ENCODE measurements around the gene ZC3H13. TPM values are rescaled to one million over a fixed set of nuclear protein-coding genes. Genes with fewer than 3 reads are reported as not detected.
"Not testable (repeated sequence)": the region's sequence is repeated elsewhere in the genome, so short reads cannot be mapped to it uniquely, and the experiment has no call there.

The ZC3H13 gene
- total RNA-seq, 1 donor, result 21.2 TPM

GRCh38 chr13:46004491-46004890 lies 48.1 kb downstream of the ZC3H13 start:
- H3K4me3 ChIP-seq (ENCODE audit: low read depth, low read length), result no peak overlapping the region
- no peak for TF ChIP-seq CTCF (IDR thresholded peaks at IDR 0.05; ENCODE audit: insufficient read depth, low read depth, low read length)
- DNase-seq (ENCODE audit: low read depth), result no peak

- TF ChIP-seq CTCF (IDR thresholded peaks at IDR 0.05; ENCODE audit: insufficient read depth, low read depth, low read length), result no peak
- DNase-seq (ENCODE audit: low read depth), result no peak
- H3K4me3 ChIP-seq (ENCODE audit: low read depth, low read length), result no peak overlapping the region
These were observed 55.9 kb downstream of the ZC3H13 start for GRCh38 chr13:45996631-45997030.

GRCh38 chr13:45995245-45995644 lies 57.3 kb downstream of the ZC3H13 start:
- DNase-seq (ENCODE audit: low read depth), result no peak
- no peak for TF ChIP-seq CTCF (IDR thresholded peaks at IDR 0.05; ENCODE audit: insufficient read depth, low read depth, low read length)
- H3K4me3 ChIP-seq (ENCODE audit: low read depth, low read length), result no peak overlapping the region

GRCh38 chr13:45994752-45995151 lies 57.8 kb downstream of the ZC3H13 start:
- H3K4me3 ChIP-seq (ENCODE audit: low read depth, low read length), result no peak overlapping the region
- no peak for TF ChIP-seq CTCF (IDR thresholded peaks at IDR 0.05; ENCODE audit: insufficient read depth, low read depth, low read length)
- no peak for DNase-seq (ENCODE audit: low read depth)

- TF ChIP-seq CTCF (IDR thresholded peaks at IDR 0.05; ENCODE audit: insufficient read depth, low read depth, low read length), result no peak
- no peak overlapping the region for H3K4me3 ChIP-seq (ENCODE audit: low read depth, low read length)
- DNase-seq (ENCODE audit: low read depth), result peak; percentile 73
These were observed 62.9 kb downstream of the ZC3H13 start for GRCh38 chr13:45989607-45990006.

GRCh38 chr13:45981127-45981526 lies 71.4 kb downstream of the ZC3H13 start:
- H3K4me3 ChIP-seq (ENCODE audit: low read depth, low read length); DNase-seq (ENCODE audit: low read depth): not testable (repeated sequence)

GRCh38 chr13:45975337-45975736 lies 77.2 kb downstream of the ZC3H13 start:
- no peak overlapping the region for H3K4me3 ChIP-seq (ENCODE audit: low read depth, low read length)
- DNase-seq (ENCODE audit: low read depth), result no peak
- TF ChIP-seq CTCF (IDR thresholded peaks at IDR 0.05; ENCODE audit: insufficient read depth, low read depth, low read length), result no peak
